ENCODE results near the gene SEPTIN11.

SEPTIN11 gene

DNA sequence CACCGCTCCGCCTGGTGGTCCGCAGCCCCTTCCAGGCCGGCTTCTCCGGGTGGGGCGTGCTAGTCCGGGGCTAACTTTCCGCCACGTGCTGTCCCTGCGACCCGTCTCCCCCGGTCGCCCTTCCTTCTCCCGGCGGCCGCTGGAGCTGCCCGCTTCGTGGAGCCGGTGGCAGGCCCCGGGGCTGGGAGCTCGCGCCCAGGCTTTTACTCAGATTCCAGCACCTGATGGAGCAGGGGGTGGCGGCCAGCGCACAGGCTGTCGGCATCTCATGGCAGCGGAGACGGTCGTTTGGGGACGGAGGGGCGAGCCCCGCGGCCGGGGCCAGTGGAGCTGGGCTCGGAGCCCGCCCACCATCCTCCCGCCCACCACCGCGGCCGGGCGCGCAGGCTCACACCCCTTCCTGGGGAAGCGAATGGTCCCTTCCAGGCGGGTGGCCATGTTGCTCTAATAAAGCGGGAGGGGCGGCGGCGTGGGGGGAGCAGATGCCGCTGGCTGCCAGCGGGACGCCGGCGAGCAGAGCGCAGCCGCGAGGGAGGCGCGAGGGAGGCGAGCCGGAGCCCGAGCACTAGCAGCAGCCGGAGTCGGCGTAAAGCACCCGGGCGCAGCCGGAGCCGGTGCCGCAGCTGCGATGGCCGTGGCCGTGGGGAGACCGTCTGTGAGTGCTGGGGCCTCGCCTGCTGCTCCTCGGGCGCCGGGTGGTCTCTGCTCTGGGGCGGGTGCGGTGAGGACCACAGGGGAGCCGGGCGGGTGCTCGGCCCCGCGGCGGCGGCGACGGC lies at the start of gene SEPTIN11:
Gene SEPTIN11 (plus strand): TSS at position 477 of the 776 bp plus-strand sequence. CDS start 152 bp downstream, at position 629.
- peak; percentile 71 for DNase-seq

GRCh38 chr4:76902233-76902890 lies 47.2 kb upstream of the SEPTIN11 start:
- no peak for DNase-seq

- no peak for DNase-seq
Measured at GRCh38 chr4:76904646-76905190, 44.8 kb upstream of the SEPTIN11 start.

DNA sequence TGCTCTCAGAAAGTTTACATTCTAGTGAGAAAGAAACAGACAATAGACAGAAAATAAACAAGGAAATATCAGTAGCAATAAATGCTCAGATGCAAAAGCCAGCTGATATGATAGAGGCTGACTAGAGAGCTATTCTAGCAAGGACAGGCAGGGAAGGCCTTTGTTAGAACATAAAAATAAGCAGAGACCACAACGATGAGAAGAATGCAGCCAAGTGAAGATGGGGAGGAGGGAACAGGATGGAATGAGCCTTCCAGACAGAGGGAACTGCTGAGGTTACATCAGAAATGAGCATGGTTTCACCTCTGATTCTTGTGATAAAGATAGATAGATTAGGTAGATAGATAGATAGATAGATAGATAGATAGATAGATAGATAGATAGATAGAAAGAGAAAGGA lies 44.0 kb upstream of the SEPTIN11 start:
- DNase-seq = peak; percentile 52

- DNase-seq = no peak
Measured at GRCh38 chr4:76909711-76910110, 39.8 kb upstream of the SEPTIN11 start.

DNA sequence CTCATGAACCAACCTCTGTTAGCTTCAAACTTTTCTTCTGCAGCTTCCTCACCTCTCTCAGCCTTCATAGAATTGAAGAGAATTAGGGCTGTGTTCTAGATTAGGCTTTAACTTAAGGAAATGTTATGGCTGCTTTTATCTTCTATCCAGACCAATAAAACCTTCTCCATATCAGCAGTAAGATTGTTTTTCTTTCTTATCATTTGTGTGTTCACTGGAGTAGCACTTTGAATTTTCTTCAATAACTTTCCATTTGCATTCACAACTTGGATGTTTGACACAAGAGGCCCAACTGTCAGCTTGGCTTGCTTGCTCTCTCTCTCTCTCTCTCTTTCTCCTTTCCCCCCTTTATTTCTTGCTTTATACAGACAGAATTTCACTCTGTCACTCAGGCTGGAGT lies 28.8 kb upstream of the SEPTIN11 start:
- no peak for DNase-seq

DNA sequence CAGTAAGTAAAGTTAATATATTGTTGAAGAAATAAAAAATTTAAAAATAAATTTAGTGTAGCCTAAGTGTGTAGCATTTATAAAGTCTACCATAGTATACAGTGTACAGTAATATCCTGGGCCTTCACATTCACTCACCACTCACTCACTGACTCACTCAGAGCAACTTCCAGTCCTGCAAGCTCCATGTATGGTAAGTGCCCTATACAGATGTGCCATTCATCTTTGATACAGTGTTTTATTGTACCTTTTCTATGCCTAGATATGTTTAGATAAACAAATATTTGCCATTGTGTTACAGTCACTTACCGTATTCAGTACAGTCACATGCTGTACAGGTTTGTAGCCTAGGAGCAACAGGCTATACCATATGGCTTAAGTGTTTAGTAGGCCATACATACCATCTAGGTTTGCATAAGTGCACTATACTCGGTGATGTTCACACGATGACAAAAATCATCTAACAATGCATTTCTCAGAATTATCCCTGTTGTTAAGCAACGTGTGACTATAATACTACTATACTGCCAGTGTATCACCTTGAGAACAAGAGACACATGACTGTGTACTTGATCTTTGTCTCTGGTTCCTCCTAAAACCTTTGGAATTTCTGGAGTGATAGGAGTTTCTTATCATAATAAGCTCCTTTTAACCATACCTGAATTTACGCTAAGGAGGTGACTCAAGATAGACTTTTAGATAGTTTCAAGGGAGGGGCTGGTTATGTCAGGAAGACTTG lies 25.8 kb upstream of the SEPTIN11 start:
- DNase-seq = no peak

- no peak for DNase-seq
Measured at GRCh38 chr4:76926841-76927240, 22.7 kb upstream of the SEPTIN11 start.

DNA sequence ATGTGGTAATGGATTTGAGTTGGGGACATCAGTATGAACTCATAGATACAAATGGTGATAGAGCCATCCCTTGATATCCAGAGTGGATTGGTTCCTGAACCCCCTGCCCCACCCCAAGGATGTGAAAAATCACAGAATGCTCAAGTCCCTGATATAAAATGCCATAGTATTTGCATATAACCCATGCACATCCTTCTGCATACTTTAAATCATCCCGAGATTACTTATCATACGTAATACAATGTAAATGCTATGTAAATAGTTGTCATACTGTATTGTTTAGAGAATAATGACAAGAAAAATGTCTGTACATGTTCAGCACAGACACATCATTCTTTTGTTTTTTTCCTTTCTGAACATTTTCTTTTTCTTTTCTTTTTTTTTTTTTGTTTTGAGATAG lies 18.9 kb upstream of the SEPTIN11 start:
- DNase-seq = no peak

GRCh38 chr4:76931087-76931486 lies 18.5 kb upstream of the SEPTIN11 start:
- DNase-seq = no peak

DNA sequence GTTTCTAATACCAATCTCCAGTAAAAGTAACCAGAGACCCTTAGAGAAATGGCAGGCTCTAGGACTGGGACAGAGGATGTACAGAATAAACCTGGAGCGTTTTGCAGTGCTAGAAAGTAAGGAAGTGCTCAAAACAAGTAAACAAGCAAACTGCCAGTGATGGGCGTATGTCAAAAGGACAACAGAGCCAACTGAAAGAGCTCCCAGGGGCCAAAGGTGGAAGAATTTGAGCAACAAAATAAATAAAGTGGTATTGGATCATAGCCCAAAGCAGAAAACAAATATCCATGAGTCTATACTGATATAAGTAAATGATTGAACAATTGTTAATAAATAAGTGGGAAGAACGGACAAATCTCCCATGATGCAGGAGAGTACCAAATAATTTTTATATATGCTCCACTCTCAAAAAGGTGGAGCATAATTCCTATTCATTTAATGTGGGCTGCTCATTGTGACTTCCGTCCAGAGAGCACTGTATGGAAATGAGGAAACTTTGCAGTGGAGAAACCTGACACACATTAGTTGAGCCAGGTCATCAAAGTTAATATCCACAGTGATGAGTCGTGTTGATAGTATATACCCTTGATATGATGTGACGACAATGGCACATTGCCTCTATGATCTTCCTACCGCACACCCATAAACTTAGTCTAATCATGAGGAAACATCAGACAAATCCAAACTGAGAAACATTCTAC lies 17.8 kb upstream of the SEPTIN11 start:
- no peak for DNase-seq

GRCh38 chr4:76939184-76939583 lies 10.4 kb upstream of the SEPTIN11 start:
- no peak for DNase-seq

DNA sequence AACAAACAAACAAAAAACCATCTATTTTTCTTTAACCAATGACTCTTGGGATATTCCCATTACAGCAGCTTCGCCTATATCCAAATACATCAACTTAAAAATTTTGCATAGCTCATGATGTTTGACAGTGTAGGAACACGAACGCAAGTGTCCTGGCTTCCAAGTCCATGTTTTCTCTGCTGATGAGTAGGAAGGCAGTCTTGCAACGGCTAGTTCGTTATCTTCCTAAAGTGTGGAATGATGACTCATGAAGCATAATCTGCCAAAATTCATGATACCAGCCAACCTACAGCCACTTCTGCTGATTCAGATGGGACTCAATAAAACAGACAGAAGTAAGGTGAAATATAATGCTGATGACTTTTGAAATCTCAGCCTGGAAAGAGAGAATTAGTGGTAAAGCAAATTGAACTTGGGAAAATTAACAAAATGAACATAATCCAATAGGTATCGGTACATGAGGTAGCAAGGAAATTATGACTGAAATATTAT lies 6.4 kb upstream of the SEPTIN11 start:
- no peak for DNase-seq

DNA sequence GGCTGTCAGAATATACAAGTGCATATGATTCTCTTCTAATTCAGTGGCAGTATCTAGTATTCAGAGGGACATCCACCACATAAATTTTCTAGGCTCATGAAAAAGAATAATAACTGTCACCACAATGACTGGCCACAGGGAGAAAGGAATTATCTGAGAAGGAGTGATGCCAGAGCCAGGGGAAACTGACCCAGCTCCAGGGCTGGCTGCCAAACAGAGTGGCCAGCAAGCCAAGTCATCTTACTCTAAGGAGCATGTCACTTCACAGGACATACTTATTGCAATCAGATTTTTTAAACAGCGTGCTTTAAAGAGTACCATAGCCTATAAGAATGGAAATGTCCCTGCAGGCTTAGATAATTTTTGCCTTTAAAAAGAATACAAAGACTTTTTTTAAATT lies 5.8 kb upstream of the SEPTIN11 start:
- DNase-seq = no peak

GRCh38 chr4:76947369-76947768 lies 2.2 kb upstream of the SEPTIN11 start:
- no peak for DNase-seq

DNA sequence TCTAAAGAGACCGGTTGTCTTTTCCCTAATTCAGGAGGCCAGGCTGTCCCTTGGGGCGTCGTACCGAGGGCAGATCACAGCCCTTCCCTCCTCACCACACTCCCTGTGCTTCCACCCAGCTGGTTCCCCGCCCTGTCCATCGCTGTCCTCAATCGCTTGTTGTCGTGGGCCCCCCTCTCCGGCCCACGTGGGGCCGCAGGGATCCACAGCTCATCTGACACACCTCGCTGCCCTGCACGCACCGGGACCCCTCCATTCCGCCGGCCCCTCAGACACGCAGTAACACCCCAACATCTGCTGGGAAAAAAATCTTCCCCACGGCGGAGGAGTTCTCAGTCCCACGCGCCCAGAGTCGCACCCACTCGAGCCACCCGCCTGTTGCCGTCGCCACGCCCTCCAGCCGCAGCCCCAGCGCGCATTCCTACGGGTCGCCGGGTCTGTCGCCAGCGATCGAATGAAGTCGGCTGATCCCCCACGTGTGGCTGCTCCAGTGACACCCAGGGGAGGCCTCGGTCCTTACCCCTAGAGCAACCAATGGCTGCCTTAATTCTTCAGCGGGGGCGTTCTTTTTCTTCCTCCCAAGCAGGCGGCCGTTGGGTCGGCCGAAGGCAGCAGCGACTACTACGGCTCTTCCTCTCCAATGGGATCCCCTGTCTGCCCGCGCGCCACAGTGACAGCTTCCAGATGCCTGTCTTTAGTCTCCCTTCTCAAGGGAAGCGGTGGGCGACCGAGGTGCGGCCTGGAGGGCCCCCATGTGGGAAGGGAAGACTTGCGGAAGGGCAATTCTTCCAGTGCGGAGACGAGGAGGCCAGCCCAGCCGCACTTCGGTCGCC lies 893 bp upstream of the SEPTIN11 start:
- DNase-seq = peak; percentile 49

DNA sequence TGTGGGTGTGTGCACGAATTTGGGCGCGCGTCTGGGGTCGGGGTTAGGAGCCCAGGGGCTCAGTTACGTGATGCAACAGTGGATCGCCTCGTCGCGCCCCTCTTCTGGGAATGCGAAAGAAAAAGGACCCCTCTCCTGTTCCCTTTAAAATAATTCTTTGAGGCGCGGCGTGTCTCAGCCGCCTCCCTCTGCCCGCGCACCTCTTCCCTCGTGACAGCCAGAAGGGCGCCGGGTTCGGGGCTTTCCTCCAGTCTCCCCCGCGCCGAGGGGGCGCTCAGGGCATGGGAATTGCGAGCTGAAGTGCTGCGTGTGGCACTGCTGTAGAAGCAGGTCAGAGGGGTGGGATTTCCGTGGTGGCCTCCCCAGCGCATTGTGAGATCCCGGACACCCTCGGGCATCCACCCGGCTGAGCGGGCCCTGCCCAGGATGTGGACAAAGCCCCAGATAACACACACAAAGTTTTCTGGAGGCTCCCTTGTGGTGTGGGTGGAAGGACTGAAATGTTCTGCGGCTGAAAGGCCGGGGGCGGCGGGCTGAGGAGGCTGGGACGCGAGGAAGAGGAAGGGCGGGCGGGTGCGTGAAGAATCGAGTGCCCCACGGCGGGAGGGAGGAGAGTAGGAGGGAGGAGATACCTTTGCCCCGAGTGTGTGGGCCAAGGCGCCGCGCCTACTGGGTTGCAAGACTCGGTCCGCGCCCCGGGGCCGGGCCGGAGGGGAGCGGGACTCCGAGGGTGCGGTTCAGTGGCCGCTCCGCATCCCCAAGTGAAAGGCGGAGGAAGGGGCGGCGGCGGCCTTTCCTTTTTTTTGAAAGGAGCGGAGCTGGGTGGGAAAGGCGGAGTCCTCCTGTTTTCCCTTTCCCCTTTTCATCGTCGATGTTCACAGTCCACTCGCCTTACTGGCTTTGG lies 752 bp downstream of the SEPTIN11 start:
- DNase-seq = peak; percentile 30

- DNase-seq = no peak
Measured at GRCh38 chr4:76950956-76951671, 1.6 kb downstream of the SEPTIN11 start.

GRCh38 chr4:76951672-76952010 lies 2.1 kb downstream of the SEPTIN11 start:
- no peak for DNase-seq

DNA sequence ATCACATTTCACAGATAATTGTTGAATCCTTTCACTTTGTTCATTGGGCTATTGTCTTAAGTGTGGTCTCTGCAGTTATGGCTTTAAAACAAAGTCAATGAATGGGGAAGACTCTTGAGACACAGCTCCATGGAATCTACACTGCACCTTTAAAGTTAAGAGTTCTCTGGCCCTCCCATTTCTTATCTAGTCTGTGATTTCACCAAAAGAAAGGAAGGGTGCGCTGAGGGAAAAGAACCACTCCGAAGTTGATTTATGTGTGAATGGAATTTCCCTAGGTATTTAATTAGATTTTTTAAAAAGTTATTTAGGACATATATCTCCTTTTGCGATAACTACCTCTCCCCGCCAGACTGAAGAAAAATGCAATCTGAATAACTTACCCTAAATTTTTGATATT lies 2.5 kb downstream of the SEPTIN11 start:
- DNase-seq = no peak
